Caco-2 (cell line): ENCODE results near the gene USP40. TPM values are rescaled to one million over a fixed set of nuclear protein-coding genes. Genes with fewer than 3 reads are reported as not detected.

ENCODE experiments used
- BruUV-seq: library from RNA; stranded (reverse); fragments of 400-500 nt; replicated peaks from 2 replicates; lab custom pipeline; 2021; lab: Mats Ljungman, UMichigan
- CTCF ChIA-PET: fragments of 300-600 bp; sonication (Branson Sonifier 250); formaldehyde crosslinking; loops from one replicate; lab custom pipeline; 2022; ENCODE audit warnings: antibody characterized with exemption; lab: Charles Lee
- POLR2A ChIA-PET: fragments of 300-600 bp; sonication (Branson Sonifier 250); formaldehyde crosslinking; loops from one replicate; lab custom pipeline; 2022; ENCODE audit warnings: antibody characterized with exemption; lab: Charles Lee
- DNase-seq, 2 experiments: peaks; one replicate each; pipeline versions ENCODE4 v3.0.0 to v3.0.0-alpha.2; 2020 to 2022
- H3K27me3 ChIP-seq: replicated peaks from 2 replicates; pipeline ENCODE4 v1.6.0; 2011; ENCODE audit warnings: low read length; ENCODE audit not compliant: control insufficient read depth, insufficient read depth
- H3K36me3 ChIP-seq: 2 replicates; pipeline ENCODE4 v1.5.1; 2011; ENCODE audit warnings: low read length; ENCODE audit not compliant: control insufficient read depth, insufficient read depth
- H3K4me1 ChIP-seq: fragments of 250-450 bp; sonication (Bioruptor Pico); 2 replicates; pipeline ENCODE4 v1.5.1; 2020; ENCODE audit warnings: mild to moderate bottlenecking
- H3K4me3 ChIP-seq: 2 replicates; pipeline ENCODE4 v1.5.1; 2011; ENCODE audit warnings: low read depth, mild to moderate bottlenecking, control low read depth, low read length
- H3K9me3 ChIP-seq: fragments of 250-450 bp; sonication (Bioruptor Pico); 2 replicates; pipeline ENCODE4 v1.5.1; 2020; ENCODE audit warnings: mild to moderate bottlenecking, moderate library complexity
- H3K27ac Mint-ChIP-seq: one replicate; pipeline ENCODE4 v1.8.0; 2022; ENCODE audit warnings: mixed read lengths; ENCODE audit not compliant: unreplicated experiment
- H3K27me3 Mint-ChIP-seq: one replicate; pipeline ENCODE4 v1.8.0; 2022; ENCODE audit warnings: mixed read lengths; ENCODE audit not compliant: insufficient read depth, unreplicated experiment
- H3K36me3 Mint-ChIP-seq: one replicate; pipeline ENCODE4 v1.8.0; 2022; ENCODE audit warnings: mild to moderate bottlenecking, mixed read lengths; ENCODE audit not compliant: insufficient read depth, unreplicated experiment
- H3K4me1 Mint-ChIP-seq: one replicate; pipeline ENCODE4 v1.8.0; 2022; ENCODE audit warnings: low read depth, mixed read lengths; ENCODE audit not compliant: unreplicated experiment
- H3K4me3 Mint-ChIP-seq: one replicate; pipeline ENCODE4 v1.8.0; 2022; ENCODE audit warnings: mild to moderate bottlenecking, moderate library complexity, mixed read lengths; ENCODE audit not compliant: unreplicated experiment
- H3K9me3 Mint-ChIP-seq: one replicate; pipeline ENCODE4 v1.8.0; 2022; ENCODE audit warnings: mixed read lengths; ENCODE audit not compliant: unreplicated experiment
- CTCF ChIP-seq, 2 experiments: fragments of 200-600 bp in 1 of 2; IDR thresholded peaks; 1 replicate in 1 of 2; 2 replicates in 1 of 2; pipeline versions ENCODE4 v1.5.1 to v1.8.0; 2011 to 2022; ENCODE audit warnings: antibody characterized with exemption in 1 of 2, control low read depth in 1 of 2, inconsistent platforms in 1 of 2, low read depth in 1 of 2, low read length in 1 of 2, mild to moderate bottlenecking in 1 of 2, moderate library complexity in 1 of 2; ENCODE audit not compliant: insufficient read depth in 1 of 2, severe bottlenecking in 1 of 2, unreplicated experiment in 1 of 2
- intact Hi-C: fragments of 100-400 bp; cut with micrococcal nuclease; formaldehyde crosslinking; loops from one replicate; pipeline ENCODE4 v1.10.0; 2022; ENCODE audit not compliant: unreplicated experiment
- total RNA-seq: library from RNA; stranded (reverse); gene quantifications from 2 replicates; pipeline ENCODE4 v1.2.3, GENCODE V29; 2022

Gene USP40
- total RNA-seq, 1 experiment from 2014 or later: 27.8 TPM

- TF ChIP-seq CTCF (IDR thresholded peaks at IDR 0.05; ENCODE audit: insufficient read depth in 1 of 2, low read depth in 1 of 2, low read length in 1 of 2, severe bottlenecking in 1 of 2, unreplicated experiment in 1 of 2): no peak
- intact Hi-C loops: no loop called here
- no TSS peak for BruUV-seq
- Mint-ChIP-seq H3K4me3 (no peak overlapping the region), H3K27me3 (no peaks in the 10 kb centered on the region), H3K27ac (no peak overlapping the region), H3K4me1 (no peaks in the 10 kb centered on the region), H3K36me3 (no peaks in the 10 kb centered on the region), H3K9me3 (peaks cover 34% of the 10 kb centered on the region)
- DNase-seq: no peak
- H3K4me1 ChIP-seq: peaks cover 10% of the 10 kb centered on the region; the same call in 1 of the 2 replicates
- ChIA-PET POLR2A (no interaction called here), CTCF (no interaction called here)
- no peak overlapping the region for H3K4me3 ChIP-seq
- H3K36me3 ChIP-seq: no peaks in the 10 kb centered on the region
- no peaks in the 10 kb centered on the region for H3K27me3 ChIP-seq
- H3K9me3 ChIP-seq: no peaks in the 10 kb centered on the region; the same call in 1 of the 2 replicates
These were observed 66.7 kb downstream of the USP40 start for GRCh38 chr2:233499928-233500327.

- no peaks in the 10 kb centered on the region for H3K36me3 Mint-ChIP-seq
- no peaks in the 10 kb centered on the region for H3K27me3 Mint-ChIP-seq
- H3K4me1 Mint-ChIP-seq: no peaks in the 10 kb centered on the region
- Histone ChIP-seq H3K36me3 (no peaks in the 10 kb centered on the region), H3K4me3 (no peak overlapping the region), H3K4me1 (peaks cover 10% of the 10 kb centered on the region; the same call in 1 of the 2 replicates), H3K27me3 (no peaks in the 10 kb centered on the region), H3K9me3 (no peaks in the 10 kb centered on the region; the same call in 1 of the 2 replicates)
- ChIA-PET CTCF (no interaction called here), POLR2A (interaction anchor here (0.7 kb wide), 1 partner anchor 56 kb away, joined by 3 read pairs; no protein-coding TSS in a partner anchor)
- H3K4me3 Mint-ChIP-seq: no peak overlapping the region
- intact Hi-C loops: no loop called here
- H3K9me3 Mint-ChIP-seq: peaks cover 20% of the 10 kb centered on the region
- BruUV-seq: no TSS peak
- no peak for DNase-seq
- H3K27ac Mint-ChIP-seq: no peak overlapping the region
- no peak for TF ChIP-seq CTCF (IDR thresholded peaks at IDR 0.05; ENCODE audit: insufficient read depth in 1 of 2, low read depth in 1 of 2, low read length in 1 of 2, severe bottlenecking in 1 of 2, unreplicated experiment in 1 of 2)
These were observed 68.5 kb downstream of the USP40 start for GRCh38 chr2:233498126-233498525.

- no peaks in the 10 kb centered on the region for H3K27me3 ChIP-seq
- no peak overlapping the region for H3K4me3 ChIP-seq
- H3K4me1 ChIP-seq: peaks cover 10% of the 10 kb centered on the region; the same call in 1 of the 2 replicates
- no peak overlapping the region for H3K27ac Mint-ChIP-seq
- ChIA-PET POLR2A (no interaction called here), CTCF (no interaction called here)
- H3K27me3 Mint-ChIP-seq: no peaks in the 10 kb centered on the region
- peaks cover 4% of the 10 kb centered on the region for H3K36me3 Mint-ChIP-seq
- DNase-seq: no peak
- H3K9me3 Mint-ChIP-seq: peaks cover 15% of the 10 kb centered on the region
- no peaks in the 10 kb centered on the region for H3K4me1 Mint-ChIP-seq
- H3K9me3 ChIP-seq: no peaks in the 10 kb centered on the region
- H3K36me3 ChIP-seq: no peaks in the 10 kb centered on the region
- intact Hi-C loops: no loop called here
- no peak for TF ChIP-seq CTCF (IDR thresholded peaks at IDR 0.05; ENCODE audit: insufficient read depth in 1 of 2, low read depth in 1 of 2, low read length in 1 of 2, severe bottlenecking in 1 of 2, unreplicated experiment in 1 of 2)
- BruUV-seq: no TSS peak
- no peak overlapping the region for H3K4me3 Mint-ChIP-seq
These were observed 68.9 kb downstream of the USP40 start for GRCh38 chr2:233497692-233498091.
